ENCODE measurements around the gene ADGRL1.

ADGRL1 gene

GRCh38 chr19:14107581-14108461 is 98.1 kb downstream of the ADGRL1 start:
- no peaks in the 10 kb centered on the region for H3K4me1 ChIP-seq
- in situ Hi-C loops (cut with MboI; ENCODE audit: low sequenced_read_pairs) = no loop called here
- no peak for DNase-seq (ENCODE audit: low spot score in 2 of 2)
- no peaks in the 10 kb centered on the region for H3K27me3 ChIP-seq (ENCODE audit: low read depth)
- no peak overlapping the region for H3K4me3 ChIP-seq
- H3K9me3 ChIP-seq = no peaks in the 10 kb centered on the region
- H3K36me3 ChIP-seq (replicated peaks) = peaks cover 4% of the 10 kb centered on the region; the same call in 1 of the 2 replicates

DNA sequence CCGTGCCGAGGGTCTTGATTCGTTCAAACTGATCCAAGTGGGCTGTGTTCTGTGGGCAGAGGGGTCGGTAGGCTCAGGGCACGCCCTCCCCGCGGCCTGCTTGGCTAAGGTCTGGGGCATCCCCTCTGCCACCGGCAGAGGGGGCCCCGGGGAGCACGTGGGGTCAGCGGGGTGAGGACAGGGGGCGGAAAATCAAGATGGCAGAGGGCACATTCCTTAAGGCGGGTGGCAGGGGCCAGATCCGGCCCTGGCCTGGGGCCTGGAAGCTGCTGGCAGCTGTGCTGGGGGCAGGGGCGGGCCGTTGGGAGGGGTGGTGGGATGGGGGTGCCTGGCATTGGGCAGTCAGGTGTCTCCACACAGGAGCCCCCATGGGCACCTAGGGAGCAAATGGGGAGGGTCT is 99.1 kb downstream of the ADGRL1 start:
- no peaks in the 10 kb centered on the region for H3K9me3 ChIP-seq
- DNase-seq (ENCODE audit: low spot score in 2 of 2) = no peak
- no peaks in the 10 kb centered on the region for H3K27me3 ChIP-seq (ENCODE audit: low read depth)
- H3K36me3 ChIP-seq (replicated peaks) = peaks cover 13% of the 10 kb centered on the region
- in situ Hi-C loops (cut with MboI; ENCODE audit: low sequenced_read_pairs) = no loop called here
- H3K4me3 ChIP-seq = no peak overlapping the region
- H3K4me1 ChIP-seq = no peaks in the 10 kb centered on the region

DNA sequence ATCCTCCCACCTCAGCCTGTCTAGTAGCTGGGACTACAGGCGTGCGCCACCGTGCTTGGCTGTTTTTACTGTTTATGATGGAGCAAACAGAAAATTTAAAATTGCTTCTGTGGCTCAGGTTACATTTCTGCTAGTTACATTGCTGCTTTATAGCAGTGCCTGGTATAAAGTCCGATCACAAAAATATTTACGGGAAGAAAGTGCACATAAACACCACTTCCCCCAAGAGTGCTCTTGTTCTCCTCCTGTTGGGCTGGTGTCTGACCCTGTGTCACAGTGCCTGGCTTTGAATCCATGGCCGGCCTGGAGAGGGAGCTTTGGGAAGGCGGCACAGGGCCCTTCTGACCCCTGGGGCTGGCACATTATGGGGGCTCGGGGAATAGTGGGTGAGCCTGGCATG is 100.3 kb downstream of the ADGRL1 start:
- Histone ChIP-seq H3K4me1 (no peaks in the 10 kb centered on the region), H3K4me3 (no peak overlapping the region), H3K36me3 (replicated peaks) (peaks cover 21% of the 10 kb centered on the region), H3K27me3 (ENCODE audit: low read depth) (no peaks in the 10 kb centered on the region), H3K9me3 (no peaks in the 10 kb centered on the region)
- in situ Hi-C loops (cut with MboI; ENCODE audit: low sequenced_read_pairs) = no loop called here
- no peak for DNase-seq (ENCODE audit: low spot score in 2 of 2)

- Histone ChIP-seq H3K4me1 (no peaks in the 10 kb centered on the region), H3K36me3 (replicated peaks) (peaks cover 24% of the 10 kb centered on the region), H3K27me3 (ENCODE audit: low read depth) (no peaks in the 10 kb centered on the region), H3K9me3 (no peaks in the 10 kb centered on the region), H3K4me3 (no peak overlapping the region)
- in situ Hi-C loops (cut with MboI; ENCODE audit: low sequenced_read_pairs) = no loop called here
- no peak for DNase-seq (ENCODE audit: low spot score in 2 of 2)
These were observed 102.7 kb downstream of the ADGRL1 start for GRCh38 chr19:14103310-14103709.

- H3K27me3 ChIP-seq (ENCODE audit: low read depth) = no peaks in the 10 kb centered on the region
- in situ Hi-C loops (cut with MboI; ENCODE audit: low sequenced_read_pairs) = no loop called here
- DNase-seq (ENCODE audit: low spot score in 2 of 2) = no peak
- no peaks in the 10 kb centered on the region for H3K9me3 ChIP-seq
- peaks cover 24% of the 10 kb centered on the region for H3K36me3 ChIP-seq (replicated peaks)
- H3K4me1 ChIP-seq = no peaks in the 10 kb centered on the region
- H3K4me3 ChIP-seq = no peak overlapping the region
These were observed 103.2 kb downstream of the ADGRL1 start for GRCh38 chr19:14102756-14103155.

GRCh38 chr19:14102102-14102696 is 103.8 kb downstream of the ADGRL1 start:
- Histone ChIP-seq H3K27me3 (ENCODE audit: low read depth) (no peaks in the 10 kb centered on the region), H3K4me3 (no peak overlapping the region), H3K9me3 (no peaks in the 10 kb centered on the region), H3K36me3 (replicated peaks) (peaks cover 24% of the 10 kb centered on the region), H3K4me1 (no peaks in the 10 kb centered on the region)
- in situ Hi-C loops (cut with MboI; ENCODE audit: low sequenced_read_pairs) = no loop called here
- DNase-seq (ENCODE audit: low spot score in 2 of 2) = no peak

DNA sequence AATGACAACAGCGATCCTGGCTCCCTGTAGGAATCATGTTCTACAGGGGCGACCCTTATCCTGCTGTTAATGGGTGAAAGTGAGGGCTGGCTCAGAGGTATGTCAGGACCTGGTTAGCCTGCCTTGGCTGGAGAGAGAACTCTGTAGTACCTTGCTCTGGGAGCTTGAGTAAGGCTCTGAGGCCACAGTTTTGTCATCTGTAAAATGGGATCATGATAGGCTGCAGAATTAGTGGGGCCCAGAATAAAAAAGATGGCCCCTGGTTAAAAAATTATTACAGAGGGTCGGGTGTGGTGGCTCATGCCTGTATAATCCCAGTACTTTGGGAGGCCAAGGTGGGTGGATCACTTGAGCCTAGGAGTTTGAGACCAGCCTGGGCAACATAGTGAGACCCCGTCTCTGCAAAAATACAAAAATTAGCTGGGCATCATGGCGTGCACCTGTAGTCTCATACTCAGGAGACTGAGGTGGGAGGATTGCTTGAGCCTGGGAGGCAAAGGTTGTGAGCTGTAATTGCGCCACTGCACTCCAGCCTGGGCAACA is 104.9 kb downstream of the ADGRL1 start:
- in situ Hi-C loops (cut with MboI; ENCODE audit: low sequenced_read_pairs) = no loop called here
- H3K9me3 ChIP-seq = no peaks in the 10 kb centered on the region
- no peaks in the 10 kb centered on the region for H3K4me1 ChIP-seq
- H3K36me3 ChIP-seq (replicated peaks) = peaks cover 27% of the 10 kb centered on the region
- no peak for DNase-seq (ENCODE audit: low spot score in 2 of 2)
- H3K27me3 ChIP-seq (ENCODE audit: low read depth) = no peaks in the 10 kb centered on the region
- no peak overlapping the region for H3K4me3 ChIP-seq
